ENCODE measurements around the gene CNTNAP1.
"Not testable (repeated sequence)": the region's sequence is repeated elsewhere in the genome, so short reads cannot be mapped to it uniquely, and the experiment has no call there.

The CNTNAP1 gene

DNA sequence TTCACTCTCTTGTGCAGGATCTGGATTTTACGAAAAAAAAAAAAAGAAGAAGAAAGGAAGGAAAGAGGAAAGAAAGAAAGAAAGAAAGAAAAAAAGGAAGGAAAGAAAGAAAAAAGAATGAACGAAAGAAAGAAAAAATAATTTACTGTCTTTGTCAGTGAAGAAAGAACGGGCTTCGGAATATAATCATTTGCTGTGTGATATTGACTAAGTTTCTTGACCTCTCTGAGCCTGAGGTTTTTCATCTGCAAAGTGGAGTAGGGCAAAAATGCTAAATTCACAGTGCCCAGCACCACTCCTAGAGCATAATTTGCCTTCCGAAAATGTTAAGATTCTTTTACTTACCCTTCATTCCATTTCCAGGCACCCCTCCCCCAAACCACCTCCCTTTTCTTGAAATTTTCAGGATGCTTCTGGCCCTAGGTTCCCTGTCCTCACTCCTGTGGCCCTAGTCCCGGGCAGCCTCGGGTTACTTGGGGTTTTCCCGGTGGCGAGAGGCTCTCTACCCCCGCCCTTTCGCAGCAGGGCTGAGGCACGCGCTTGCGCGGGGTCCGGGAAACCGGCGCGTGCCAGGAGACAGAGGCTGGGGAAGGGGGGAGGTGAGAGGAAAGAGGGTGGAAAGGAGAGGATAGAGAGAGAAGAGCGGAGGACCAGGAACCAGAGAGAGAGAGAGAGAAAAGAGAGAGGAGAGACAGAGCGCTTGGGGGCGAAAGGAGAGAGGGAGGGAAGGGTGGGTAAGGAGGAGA is at the start of gene CNTNAP1:
Gene CNTNAP1, plus strand, starts transcription at position 556 of the 746 bp plus-strand sequence. CDS start 299 bp downstream, outside the sequence.
- DNase-seq, result no peak

DNA sequence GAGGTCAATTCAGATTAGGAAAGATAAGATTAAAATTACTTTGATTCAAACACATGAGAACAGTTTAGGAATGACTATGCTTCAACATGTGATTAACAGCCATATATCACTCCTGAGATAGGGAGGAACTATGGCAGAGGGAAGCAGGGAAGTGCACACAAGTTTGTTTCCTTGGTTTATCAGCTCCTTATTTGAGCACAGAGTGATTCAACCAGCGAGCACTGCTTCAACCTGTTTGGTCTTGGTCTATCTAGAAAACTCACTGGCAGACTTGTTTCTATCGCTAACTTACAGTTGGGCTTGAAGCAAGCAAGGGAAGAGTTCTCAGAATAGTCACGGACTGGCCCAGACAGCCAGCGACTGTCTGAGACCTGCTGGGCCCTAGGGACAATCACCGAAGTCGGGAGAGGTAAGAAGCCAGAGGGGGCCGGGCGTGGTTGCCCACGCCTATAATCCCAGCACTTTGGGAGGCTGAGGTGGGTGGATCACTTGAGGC is 49.3 kb upstream of the CNTNAP1 start:
- DNase-seq, result no peak

DNA sequence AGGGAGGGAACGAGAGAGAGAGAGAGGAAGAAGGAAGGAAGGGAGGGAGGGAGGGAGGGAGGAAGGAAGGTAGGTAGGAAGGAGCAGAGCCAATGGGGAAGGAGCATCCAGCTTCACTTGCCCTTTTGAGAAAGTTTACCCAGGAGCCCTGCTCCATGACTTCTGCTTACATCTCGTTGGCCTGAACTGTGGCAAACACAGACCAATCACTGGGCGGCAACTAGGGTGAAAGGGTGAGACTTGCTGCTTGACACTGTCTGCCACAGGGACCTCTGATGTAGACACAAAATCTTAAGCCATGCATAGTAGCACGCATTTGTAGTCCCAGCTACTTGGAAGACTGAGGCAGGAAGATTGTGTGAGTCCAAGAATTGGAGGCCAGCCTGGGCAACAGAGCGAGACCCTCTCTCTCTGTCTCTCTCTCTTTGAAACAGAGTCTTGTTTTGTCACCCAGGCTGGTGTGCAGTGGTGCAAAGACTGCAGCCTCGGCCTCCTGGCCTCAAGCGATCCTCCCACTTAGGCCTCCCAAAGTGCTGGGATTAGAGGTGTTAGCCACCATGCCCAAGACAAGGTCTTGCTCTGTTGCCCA is 42.7 kb upstream of the CNTNAP1 start:
- peak; percentile 52 for DNase-seq

DNA sequence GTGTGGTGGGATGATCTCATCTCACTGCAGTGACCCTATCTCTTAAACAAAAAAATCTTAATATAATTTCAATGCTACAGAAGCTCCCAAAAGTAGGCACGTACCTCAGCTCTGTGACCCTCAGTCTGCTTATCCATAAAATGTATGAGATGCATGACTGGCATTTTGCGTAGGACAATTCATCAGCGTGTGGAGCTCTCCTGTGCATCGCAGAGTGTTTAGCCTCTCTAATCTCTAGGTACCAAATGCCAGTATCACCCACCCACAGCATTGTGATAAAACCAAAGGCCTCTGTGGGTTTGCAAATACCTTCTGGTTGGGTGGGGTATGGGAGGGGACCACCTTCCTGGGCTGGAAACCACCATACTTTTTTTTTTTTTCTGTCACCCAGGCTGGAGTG is 42.2 kb upstream of the CNTNAP1 start:
- DNase-seq, result no peak

GRCh38 chr17:42642336-42642735 is 40.0 kb upstream of the CNTNAP1 start:
- DNase-seq, result no peak

DNA sequence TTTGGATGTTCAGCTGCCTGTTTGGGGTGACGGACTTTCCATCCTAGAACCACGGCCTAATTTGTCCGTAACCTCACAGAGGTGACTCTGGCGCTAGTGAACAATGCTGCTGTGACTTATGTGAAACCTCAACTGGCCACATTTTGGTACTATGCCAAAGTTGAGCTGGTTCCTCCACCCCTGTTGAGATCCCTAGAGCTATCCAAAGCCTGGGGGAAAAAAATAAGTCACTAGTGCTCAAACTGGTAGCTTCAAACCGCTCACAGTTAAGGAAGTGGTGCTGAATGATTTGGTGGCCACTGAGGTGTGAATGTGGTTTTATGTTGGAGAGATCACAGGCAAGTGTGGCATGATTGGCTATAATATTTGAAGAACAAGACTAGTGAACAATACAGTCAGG is 34.6 kb upstream of the CNTNAP1 start:
- peak; percentile 30 for DNase-seq

- peak; percentile 39 for DNase-seq
Observed at GRCh38 chr17:42651392-42651791, 30.9 kb upstream of the CNTNAP1 start.

- no peak for DNase-seq
Observed at GRCh38 chr17:42653179-42654124, 28.9 kb upstream of the CNTNAP1 start.

- DNase-seq, result no peak
Observed at GRCh38 chr17:42655528-42655927, 26.8 kb upstream of the CNTNAP1 start.

GRCh38 chr17:42657824-42658588 is 24.3 kb upstream of the CNTNAP1 start:
- no peak for DNase-seq

- peak; percentile 4 for DNase-seq
Observed at GRCh38 chr17:42659079-42659931, 23.0 kb upstream of the CNTNAP1 start, which contains the start of gene TUBG2. Gene TUBG2 (plus strand): TSS chr17:42659284. CDS start chr17:42659504, 220 bp downstream.

DNA sequence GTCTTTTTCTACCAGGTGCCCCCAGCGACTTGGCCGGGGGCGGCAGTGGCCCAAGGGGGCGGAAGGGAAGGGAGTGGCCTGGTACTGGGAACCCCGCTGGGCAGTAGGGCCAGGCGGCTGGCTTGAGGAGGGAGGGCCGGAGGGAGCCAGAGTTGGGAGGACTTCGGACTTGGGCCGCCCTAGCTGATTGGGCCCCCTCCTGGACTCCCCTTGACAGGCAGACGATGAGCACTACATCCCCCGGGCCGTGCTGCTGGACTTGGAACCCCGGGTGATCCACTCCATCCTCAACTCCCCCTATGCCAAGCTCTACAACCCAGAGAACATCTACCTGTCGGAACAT is 22.4 kb upstream of the CNTNAP1 start:
- DNase-seq, result not testable (repeated sequence)

- DNase-seq, result peak; percentile 14
Observed at GRCh38 chr17:42660692-42661345, 21.5 kb upstream of the CNTNAP1 start.

DNA sequence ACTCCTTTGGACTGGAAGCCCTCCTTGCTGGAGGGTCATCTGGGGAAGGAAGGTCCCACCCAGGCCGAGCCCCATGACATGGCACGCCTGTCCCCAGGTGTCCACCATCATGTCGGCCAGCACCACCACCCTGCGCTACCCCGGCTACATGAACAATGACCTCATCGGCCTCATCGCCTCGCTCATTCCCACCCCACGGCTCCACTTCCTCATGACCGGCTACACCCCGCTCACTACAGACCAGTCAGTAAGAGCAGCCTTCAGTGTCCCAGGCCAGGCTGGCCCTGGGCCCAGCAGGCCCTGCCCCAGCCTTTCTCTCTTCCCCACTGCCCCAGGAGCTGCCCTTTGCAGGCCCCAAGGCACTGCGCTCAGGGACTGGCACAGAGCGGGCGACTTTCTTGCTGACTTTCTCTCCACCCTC is 16.7 kb upstream of the CNTNAP1 start:
- DNase-seq, result no peak

- DNase-seq, result not testable (repeated sequence)
Observed at GRCh38 chr17:42666126-42666525, 16.2 kb upstream of the CNTNAP1 start.

DNA sequence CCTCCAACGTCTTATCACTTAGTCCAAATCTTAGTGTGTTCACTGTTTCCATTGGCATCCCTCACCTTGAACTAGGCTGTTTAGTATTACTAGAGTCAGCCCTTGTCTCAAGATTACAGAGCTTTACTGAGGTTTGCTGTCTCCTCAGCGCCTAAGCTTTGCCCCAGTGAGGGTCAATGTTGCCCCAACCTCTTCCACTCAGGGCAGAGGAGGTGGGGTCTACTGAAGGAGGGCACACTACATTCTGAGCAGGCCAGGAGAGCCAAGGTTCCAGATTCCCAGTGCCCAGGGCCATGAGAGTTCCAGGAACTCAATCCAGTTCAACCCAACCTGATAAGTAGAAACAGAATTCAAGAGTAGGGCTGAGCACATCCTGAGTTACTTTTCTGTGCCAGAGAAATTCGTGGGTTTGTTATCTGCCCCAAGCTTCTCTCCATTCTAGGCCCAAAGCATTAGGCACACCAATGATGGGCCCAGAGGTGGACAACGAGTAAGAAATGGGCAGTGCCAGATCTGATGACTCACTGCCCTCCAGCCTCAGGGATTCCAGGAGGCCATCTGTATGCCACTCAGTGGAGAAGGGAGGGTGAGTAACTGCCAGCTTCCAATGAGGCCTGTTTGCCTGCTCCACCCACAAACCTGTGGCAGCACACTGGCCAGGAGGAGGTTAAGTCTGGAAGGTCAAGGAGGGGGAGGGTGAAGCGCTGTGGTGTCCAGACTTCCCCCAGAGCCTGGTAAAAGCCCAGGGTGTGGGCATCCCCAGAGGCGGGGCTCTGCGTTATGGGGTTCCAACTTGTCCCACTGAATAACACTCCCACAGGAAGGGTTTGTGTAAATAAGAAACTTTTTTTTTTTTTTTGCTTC is 15.0 kb upstream of the CNTNAP1 start:
- DNase-seq, result no peak

DNA sequence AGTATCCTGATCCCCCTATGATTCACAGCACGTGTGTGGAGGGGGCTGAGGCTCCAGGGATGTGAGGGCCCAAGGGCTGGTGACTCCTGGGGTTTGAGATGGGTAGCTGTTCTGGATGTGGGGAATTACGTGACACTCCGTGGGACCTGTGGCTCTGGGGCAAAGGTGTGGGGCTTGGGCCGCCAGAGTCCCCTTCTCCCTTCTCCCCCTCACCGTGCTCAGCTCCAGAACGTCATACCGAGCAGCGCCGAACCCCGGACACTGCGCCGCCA is 12.7 kb upstream of the CNTNAP1 start:
- no peak for DNase-seq

GRCh38 chr17:42669977-42670788 is 12.1 kb upstream of the CNTNAP1 start:
- DNase-seq, result no peak
